Left lung (tissue), 10 donors: ENCODE results near the gene PTPRN2. TPM values are rescaled to one million over a fixed set of nuclear protein-coding genes. Genes with fewer than 3 reads are reported as not detected.

Source experiments
- ATAC-seq: fragments of 200-7000 bp; cut with Tn5 transposase; one replicate; pipeline ENCODE4 v1.9.1; 2020; ENCODE audit warnings: moderate library complexity
- DNase-seq, 4 donors: peaks; one replicate each; pipeline ENCODE4 v3.0.0-alpha.2; 2013 to 2020
- H3K27ac ChIP-seq, 2 donors: fragments of 200-600 bp; sonication (generic) in 1 of 2; one replicate each; pipeline versions ENCODE4 v1.5.0 to v1.8.0; 2020 to 2021
- H3K27me3 ChIP-seq, 2 donors: fragments of 200-600 bp; sonication (generic) in 1 of 2; one replicate each; pipeline versions ENCODE4 v1.5.0 to v1.8.0; 2020 to 2021
- H3K36me3 ChIP-seq, 2 donors: fragments of 200-600 bp; sonication (generic) in 1 of 2; one replicate each; pipeline versions ENCODE4 v1.5.0 to v1.8.0; 2020 to 2021
- H3K4me1 ChIP-seq, 2 donors: fragments of 200-600 bp; one replicate each; pipeline ENCODE4 v1.8.0; 2021
- H3K4me3 ChIP-seq, 2 donors: fragments of 200-600 bp; sonication (generic) in 1 of 2; one replicate each; pipeline versions ENCODE4 v1.5.0 to v1.8.0; 2020 to 2021; ENCODE audit warnings: mild to moderate bottlenecking in 1 of 2
- H3K9me3 ChIP-seq, 2 donors: fragments of 200-600 bp; sonication (generic) in 1 of 2; one replicate each; pipeline versions ENCODE4 v1.5.0 to v1.8.0; 2020 to 2021
- intact Hi-C, 2 donors: fragments of 100-400 bp; cut with DNase I; formaldehyde crosslinking; loops; one replicate each; pipeline versions ENCODE4 v1.11.2 to v1.14.2; 2022
- polyA plus RNA-seq, 6 donors: library from polyadenylated mRNA; unstranded; fragments of 120-200 nt; gene quantifications; one replicate each; pipeline ENCODE4 v1.2.1, GENCODE V29; 2013; ENCODE audit not compliant: insufficient read length in 6 of 6
- total RNA-seq, 2 donors: library from RNA; stranded (reverse); fragmentation: NEBNext Ultra II Directional; extraction: Animal tissue kit (Norgen Biotek cat#: 25700); gene quantifications; one replicate each; pipeline ENCODE4 v1.2.1, GENCODE V29; 2021
- TF ChIP-seq, protein P1 (sequence below), 2 donors: fragments of 200-600 bp; sonication (generic) in 1 of 2; IDR thresholded peaks; one replicate each; pipeline versions ENCODE4 v1.5.0 to v1.8.0; 2021; ENCODE audit warnings: antibody characterized with exemption in 2 of 2
- donor health status: DM: no; HTN: yes; CAD: no.
- donor health status: DM: no; HTN: no; CAD: no.

PTPRN2 gene
- total and polyA plus RNA-seq, 8 donors, result 4.0 to 7.8 (median 6.8) TPM

DNA sequence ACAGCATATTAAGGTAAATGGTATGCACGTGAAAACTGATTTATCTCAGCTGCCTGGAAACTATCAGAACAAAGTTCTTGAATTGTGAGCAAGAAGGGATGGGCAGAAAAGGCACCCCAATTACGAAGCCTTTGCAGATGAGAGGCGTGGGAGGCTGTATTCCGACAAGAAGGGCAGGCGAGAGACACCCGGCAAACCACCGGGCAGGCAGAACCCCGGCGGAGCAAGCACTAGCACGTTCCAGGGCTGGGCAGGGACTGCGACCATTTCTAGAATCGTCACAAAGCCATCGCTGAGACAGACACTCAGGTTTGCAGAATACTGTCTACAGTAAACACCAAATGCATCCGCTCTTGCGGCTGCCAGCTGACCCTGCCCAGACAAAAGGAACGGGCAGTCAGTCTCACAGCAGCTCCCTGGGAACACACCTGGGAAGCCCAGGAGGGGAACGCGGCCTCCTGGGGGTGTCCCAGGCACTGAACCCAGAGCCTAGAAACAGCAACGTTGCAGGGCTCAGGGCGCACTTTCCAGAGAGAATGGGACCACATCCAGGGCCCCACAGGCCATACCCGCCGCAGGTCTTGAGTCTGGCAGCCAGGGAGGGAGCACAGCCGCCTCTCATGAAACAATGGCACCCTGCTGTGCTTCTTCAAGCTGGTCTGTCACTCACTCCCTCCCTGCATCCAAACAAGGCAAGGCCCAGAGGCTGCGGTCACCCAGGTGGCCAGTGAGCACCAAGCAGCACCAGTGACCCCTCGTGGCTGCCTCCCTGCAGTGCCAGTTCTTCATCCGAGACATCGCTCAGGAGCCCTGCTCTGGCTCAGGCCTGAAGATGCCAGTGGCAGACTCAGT, 261.9 kb downstream of the PTPRN2 start:
- Histone ChIP-seq H3K4me3 (no peak overlapping the region), H3K36me3 (no peaks in the 10 kb centered on the region), H3K27me3 (peaks cover 0 to 42% of the 10 kb centered on the region in 2 donors), H3K27ac (no peak overlapping the region), H3K4me1 (no peaks in the 10 kb centered on the region), H3K9me3 (peaks cover 0 to 21% of the 10 kb centered on the region in 2 donors)
- ATAC-seq, result peak; percentile 52
- TF ChIP-seq, protein P1, sequence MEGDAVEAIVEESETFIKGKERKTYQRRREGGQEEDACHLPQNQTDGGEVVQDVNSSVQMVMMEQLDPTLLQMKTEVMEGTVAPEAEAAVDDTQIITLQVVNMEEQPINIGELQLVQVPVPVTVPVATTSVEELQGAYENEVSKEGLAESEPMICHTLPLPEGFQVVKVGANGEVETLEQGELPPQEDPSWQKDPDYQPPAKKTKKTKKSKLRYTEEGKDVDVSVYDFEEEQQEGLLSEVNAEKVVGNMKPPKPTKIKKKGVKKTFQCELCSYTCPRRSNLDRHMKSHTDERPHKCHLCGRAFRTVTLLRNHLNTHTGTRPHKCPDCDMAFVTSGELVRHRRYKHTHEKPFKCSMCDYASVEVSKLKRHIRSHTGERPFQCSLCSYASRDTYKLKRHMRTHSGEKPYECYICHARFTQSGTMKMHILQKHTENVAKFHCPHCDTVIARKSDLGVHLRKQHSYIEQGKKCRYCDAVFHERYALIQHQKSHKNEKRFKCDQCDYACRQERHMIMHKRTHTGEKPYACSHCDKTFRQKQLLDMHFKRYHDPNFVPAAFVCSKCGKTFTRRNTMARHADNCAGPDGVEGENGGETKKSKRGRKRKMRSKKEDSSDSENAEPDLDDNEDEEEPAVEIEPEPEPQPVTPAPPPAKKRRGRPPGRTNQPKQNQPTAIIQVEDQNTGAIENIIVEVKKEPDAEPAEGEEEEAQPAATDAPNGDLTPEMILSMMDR (IDR thresholded peaks at IDR 0.05), result no peak
- DNase-seq, result no peak
- intact Hi-C loops, result no loop called here

DNA sequence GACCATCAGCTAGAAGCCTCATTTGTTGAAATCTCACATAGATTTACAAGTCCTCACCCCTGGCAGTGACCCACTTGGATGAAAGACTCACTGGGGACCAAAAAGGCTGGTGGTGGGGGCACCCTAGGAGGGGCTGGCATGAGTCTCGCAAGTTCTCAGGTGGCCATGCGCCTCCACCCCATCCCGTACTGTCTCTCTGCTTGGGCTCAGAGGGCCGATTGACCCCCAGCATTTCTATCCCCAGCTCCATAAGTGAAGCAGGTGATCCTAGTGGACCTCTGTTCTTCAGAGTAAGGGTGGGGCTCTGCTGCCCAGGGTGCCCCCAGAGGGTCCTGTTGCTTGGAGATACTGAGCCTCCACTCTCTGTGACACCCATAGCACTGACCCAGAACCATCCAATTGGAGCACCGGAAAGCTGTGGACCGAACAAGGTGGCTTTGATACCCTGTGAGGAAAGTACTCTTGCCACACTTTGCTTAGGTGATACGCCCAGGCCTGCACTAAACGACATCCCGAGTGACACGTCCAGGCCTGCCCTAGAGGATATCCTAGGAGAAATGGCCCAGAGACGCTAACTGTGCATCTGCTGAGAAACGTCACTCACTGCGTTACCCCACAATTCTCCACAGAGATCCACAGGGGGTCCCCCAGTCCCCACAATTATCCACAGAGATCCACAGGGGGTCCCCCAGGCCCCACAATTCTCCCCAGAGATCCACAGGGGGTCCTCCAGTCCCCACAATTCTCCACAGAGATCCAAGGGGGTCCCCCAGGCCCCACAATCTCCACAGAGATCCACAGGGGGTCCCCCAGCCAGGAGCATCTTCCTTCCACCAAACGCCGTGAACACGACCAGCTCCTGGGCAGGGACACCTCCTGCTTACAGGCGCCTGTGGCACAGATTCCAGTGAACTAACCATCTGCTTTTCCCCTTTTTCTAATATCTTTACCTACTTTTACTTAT, 262.9 kb downstream of the PTPRN2 start:
- Histone ChIP-seq H3K36me3 (no peaks in the 10 kb centered on the region), H3K27me3 (peaks cover 0 to 42% of the 10 kb centered on the region in 2 donors), H3K27ac (no peak overlapping the region), H3K4me3 (no peak overlapping the region), H3K4me1 (no peaks in the 10 kb centered on the region), H3K9me3 (peaks cover 0 to 26% of the 10 kb centered on the region in 2 donors)
- TF ChIP-seq, protein P1 (IDR thresholded peaks at IDR 0.05), result no peak
- ATAC-seq (no peak), DNase-seq (no peak)
- intact Hi-C loops, result no loop called here

DNA sequence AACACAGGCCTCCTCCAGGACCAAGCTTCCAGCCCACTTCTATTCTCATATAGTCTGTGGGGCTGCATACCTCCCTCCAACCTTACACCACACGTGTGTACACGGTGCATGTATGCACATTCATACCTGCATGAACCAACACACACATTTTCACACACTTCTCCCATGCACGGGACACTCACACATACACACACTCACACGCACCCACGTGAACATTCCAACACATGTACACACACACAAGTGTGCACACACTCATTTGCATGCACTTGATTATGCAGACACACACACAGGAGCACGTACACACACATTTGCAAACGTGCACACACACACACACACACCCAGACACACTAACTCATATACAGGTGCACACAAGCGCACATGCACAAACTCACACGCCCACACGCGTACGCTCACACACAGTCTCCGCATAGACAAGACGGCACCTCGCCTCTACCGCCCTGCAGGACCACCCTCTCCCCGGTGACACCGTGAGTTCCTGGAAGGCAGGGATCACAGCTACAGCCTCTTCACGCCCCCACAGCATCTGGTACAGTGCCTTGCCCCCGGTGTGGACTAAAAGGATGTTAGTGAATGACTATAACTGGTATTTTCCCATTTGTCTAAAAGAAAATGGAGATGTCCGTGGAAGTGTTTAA, 263.8 kb downstream of the PTPRN2 start:
- intact Hi-C loops, result no loop called here
- Histone ChIP-seq H3K27ac (no peak overlapping the region), H3K4me1 (no peaks in the 10 kb centered on the region), H3K9me3 (peaks cover 0 to 20% of the 10 kb centered on the region in 2 donors), H3K4me3 (no peak overlapping the region), H3K27me3 (peaks cover 0 to 42% of the 10 kb centered on the region in 2 donors), H3K36me3 (no peaks in the 10 kb centered on the region)
- DNase-seq (no peak), ATAC-seq (no peak)
- TF ChIP-seq, protein P1 (IDR thresholded peaks at IDR 0.05), result no peak

DNA sequence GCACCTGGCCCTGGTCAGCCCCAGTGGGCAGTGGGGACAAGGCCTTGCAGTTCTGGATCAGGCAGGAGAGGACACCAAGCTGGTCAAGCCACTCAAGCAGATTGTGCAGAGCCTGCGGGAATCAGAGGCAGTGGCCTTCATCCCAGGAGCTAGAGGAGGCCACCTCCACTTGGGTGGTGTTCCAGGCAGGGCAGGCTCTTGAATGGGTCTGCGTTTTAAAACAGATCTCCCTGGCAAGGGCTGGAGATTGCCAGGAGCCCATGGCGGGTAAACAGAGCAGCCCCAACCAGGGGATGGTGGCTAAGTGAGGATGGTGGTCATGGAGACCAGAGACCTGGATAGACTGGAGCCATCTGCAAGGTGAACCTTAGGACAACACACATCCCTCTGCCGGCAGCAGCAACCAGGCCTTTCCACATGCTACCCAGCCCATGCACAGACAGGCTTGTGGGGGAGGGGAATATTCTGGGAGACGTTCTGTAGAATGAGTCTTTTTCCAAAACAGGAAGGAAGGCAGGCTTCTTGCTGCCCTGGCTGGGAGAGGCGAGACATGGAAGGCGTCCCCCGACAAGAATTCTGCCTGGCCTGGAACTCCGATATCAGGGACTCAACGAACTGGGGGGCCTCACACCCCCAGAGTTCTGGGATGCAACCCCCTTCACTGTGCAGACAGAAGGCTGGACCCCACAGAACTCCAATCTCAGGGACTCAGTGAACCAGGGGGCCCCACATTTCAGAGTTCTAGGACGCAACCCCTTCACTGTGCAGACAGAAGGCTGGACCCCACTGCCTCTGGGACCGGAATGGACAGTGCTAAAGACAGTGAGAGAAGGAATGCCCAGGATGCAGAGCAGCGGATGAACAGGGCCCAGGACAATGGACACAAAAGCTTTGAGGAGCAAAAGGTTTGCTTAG, 264.8 kb downstream of the PTPRN2 start:
- peaks cover 0 to 52% of the 10 kb centered on the region in 2 donors for H3K27me3 ChIP-seq
- no peak overlapping the region for H3K4me3 ChIP-seq
- TF ChIP-seq, protein P1 (IDR thresholded peaks at IDR 0.05), result no peak
- no peak for ATAC-seq
- no peak overlapping the region for H3K27ac ChIP-seq
- H3K36me3 ChIP-seq, result no peaks in the 10 kb centered on the region
- no peak for DNase-seq
- H3K4me1 ChIP-seq, result no peaks in the 10 kb centered on the region
- H3K9me3 ChIP-seq, result peaks cover 0 to 19% of the 10 kb centered on the region in 2 donors
- intact Hi-C loops, result no loop called here
